IPS DF 19.7 (cell line): ENCODE data around the gene MSGN1.
"Not testable (repeated sequence)": the region's sequence is repeated elsewhere in the genome, so short reads cannot be mapped to it uniquely, and the experiment has no call there.

ENCODE experiments used
- DNase-seq: peaks from one replicate; pipeline ENCODE4 v3.0.0-alpha.2; 2013; ENCODE audit warnings: low read depth, low spot score

Gene MSGN1

GRCh38 chr2:17805166-17805565 is 11.1 kb upstream of the MSGN1 start:
- no peak for DNase-seq

DNA sequence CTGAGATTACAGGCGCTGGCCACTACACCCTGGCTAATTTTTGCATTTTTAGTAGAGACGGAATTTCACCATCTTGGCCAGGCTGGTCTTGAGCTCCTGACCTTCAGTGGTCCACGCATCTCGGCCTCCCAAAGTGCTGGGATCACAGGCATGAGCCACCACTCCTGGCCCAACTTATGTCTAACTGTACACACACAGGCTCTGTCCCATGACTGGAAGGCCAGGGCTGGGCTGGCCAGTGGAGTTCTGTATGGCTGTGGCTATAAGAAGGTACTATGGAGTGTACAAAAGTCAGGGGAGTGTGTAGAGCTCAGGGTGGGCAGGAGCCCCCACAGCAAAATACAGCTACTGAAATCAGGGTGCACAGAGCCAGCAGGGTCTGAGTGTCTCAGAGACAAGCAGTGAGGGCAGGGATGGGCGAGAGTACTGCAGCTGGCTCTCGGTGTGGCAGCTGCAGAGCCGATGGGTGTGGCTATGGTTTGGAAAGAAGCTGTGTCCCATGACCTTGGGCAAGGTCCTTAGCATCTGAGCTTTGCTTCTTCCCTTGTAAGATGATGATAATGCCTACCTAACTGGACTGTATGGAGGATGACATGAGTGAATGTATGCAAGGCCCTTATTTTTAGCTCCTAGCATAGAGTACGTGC is 10.4 kb upstream of the MSGN1 start:
- no peak for DNase-seq

- no peak for DNase-seq
Measured at GRCh38 chr2:17813010-17813741, 3.1 kb upstream of the MSGN1 start.

GRCh38 chr2:17813742-17814473 is 2.4 kb upstream of the MSGN1 start:
- DNase-seq = no peak

- no peak for DNase-seq
Measured at GRCh38 chr2:17814601-17815000, 1.7 kb upstream of the MSGN1 start.

- DNase-seq = no peak
Measured at GRCh38 chr2:17815468-17816184, 634 bp upstream of the MSGN1 start.

DNA sequence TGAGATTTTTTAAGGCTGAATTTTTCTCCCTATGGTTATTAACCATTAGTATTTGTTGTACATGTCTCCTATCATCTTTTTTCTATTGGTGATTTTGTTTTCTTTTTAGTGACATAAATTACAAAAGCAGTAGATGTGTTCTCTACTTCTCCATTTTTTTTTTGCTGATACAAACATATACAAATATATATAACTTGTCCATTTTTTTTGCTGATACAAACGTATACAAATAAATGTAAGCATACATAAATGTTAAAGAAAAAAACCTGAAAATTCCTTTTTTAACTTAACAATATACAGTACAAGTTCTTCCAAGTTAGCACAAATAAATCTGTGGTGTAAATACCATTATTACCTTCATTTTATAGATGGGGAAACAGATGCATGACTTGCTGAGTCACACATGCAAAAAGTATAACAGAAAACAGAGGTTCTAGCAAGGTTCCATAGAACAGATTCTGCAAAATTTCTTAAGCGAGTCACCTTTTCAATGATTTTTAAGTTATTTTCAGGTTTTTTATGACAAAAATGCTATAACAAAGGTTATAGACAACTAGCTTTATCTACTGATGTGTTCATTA is 2.1 kb downstream of the MSGN1 start:
- no peak for DNase-seq

DNA sequence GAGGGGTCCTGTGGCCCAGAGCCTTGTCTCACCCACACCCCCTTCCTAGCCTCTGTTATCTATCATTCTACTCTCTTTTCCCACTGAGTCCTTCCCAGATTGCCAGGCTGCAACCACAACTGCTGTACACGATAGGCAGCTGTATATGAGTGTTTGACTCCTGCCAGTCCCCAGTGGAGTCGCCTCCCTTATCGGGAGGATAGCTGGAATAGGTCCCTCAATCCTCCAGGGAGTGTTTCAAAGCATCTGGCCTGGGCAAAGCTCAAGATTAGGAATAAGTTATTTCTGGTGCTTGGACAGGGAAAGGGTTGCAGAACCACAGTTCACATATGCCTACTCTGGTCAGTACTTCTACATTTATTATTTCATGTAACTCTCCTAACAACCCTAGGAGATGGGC is 4.8 kb downstream of the MSGN1 start:
- DNase-seq = no peak

GRCh38 chr2:17821535-17822444 is 5.5 kb downstream of the MSGN1 start:
- no peak for DNase-seq

GRCh38 chr2:17822445-17823117 is 6.3 kb downstream of the MSGN1 start:
- DNase-seq = no peak

DNA sequence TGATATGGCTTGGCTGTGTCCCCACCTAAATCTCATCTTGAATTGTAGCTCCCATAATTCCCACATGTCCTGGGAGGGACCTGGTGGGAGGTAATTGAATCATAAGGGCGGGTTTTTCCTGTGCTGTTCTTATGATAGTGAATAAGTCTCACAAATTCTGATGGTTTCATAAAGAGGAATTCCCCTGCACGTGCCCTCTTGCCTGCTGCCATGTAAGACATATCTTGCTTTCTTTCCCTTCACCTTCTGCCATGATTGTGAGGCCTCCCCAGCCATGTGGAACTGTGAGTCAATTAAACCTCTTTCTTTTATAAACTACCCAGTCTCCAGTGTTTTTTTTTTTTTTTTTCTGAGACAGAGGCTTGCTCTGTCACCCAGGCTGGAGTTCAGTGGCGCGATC is 7.4 kb downstream of the MSGN1 start:
- DNase-seq = not testable (repeated sequence)

DNA sequence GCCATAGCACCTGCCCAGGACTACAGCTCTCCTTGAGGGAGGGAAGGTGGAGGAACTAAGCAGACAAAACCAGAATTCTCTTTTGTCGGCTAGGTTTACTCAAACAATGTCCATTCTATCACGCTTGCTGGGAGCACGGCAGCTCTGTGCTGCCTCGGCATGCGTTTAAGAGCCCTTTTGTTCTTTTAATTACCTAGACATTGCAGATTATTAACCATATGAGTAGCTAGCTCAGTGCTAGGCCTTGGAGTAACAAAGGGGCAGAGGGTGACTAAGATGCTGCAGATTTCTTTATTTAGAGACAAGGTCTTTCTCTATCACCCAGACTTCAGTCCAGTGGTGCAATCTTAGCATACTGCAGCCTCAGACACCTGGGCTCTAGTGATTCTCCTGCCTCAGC is 11.1 kb downstream of the MSGN1 start:
- DNase-seq = peak; percentile 40

- no peak for DNase-seq
Measured at GRCh38 chr2:17827785-17828184, 11.5 kb downstream of the MSGN1 start.

GRCh38 chr2:17830053-17831034 is 14.1 kb downstream of the MSGN1 start:
- DNase-seq = peak; percentile 80

DNA sequence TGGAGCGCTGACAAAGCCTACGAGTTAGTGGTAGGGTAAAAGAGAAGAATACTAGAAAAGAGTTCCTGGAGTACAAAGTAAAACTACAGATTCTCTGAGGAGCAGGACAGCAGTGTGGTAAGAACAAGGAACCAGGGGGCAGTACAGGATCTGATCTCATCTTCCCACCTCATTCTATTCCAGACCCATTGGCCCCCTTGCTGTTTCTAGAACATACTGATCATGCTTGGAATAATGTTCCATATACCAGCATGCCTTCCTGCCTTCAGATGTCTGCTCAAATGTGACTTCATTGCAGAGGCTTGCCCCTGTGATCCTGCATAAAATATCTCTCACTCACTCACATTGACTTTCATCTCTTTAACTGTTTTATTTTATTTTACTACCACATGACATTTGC is 19.3 kb downstream of the MSGN1 start:
- DNase-seq = no peak

GRCh38 chr2:17839959-17840358 is 23.7 kb downstream of the MSGN1 start:
- DNase-seq = no peak

DNA sequence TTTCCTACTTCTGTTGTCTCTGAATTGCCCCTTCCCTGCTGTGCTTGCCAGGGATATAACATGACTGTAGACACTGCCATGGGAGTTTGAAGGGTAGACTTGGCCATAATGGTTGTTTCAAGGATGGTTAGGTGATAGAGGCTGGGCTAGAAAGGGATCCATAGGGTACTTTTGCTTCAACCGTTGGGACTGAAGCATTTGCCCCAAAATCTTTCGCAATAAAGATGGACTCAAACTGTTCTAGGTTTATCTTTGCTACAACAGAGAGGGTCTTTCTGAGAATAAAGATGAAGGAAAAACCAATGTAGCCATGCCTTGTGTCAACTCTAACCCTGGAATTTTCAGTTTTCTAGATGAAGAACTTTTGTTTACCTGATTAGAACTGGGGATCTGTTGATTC is 27.2 kb downstream of the MSGN1 start:
- no peak for DNase-seq

DNA sequence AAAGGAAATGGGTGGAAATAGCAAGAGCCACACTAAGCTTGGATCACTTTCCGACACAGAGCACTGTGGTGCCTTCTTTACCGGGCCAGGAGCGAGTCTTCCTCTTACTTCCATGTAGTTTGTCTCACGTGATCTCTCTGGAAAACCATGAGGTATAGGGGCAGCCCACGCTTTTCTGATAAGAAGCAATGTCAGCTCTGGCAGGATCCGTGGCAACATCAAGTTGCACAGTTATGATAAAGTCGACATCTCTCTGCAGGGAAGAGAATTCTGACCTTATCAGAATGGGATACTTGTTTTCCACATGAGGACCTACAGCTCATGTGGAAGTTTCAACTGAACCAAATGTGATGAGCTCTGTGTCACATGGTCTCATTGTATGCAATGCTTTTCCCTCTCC is 29.5 kb downstream of the MSGN1 start:
- DNase-seq = no peak

GRCh38 chr2:17846676-17847075 is 30.4 kb downstream of the MSGN1 start:
- DNase-seq = no peak
